ENCODE data around the gene PDE9A.

PDE9A gene

DNA sequence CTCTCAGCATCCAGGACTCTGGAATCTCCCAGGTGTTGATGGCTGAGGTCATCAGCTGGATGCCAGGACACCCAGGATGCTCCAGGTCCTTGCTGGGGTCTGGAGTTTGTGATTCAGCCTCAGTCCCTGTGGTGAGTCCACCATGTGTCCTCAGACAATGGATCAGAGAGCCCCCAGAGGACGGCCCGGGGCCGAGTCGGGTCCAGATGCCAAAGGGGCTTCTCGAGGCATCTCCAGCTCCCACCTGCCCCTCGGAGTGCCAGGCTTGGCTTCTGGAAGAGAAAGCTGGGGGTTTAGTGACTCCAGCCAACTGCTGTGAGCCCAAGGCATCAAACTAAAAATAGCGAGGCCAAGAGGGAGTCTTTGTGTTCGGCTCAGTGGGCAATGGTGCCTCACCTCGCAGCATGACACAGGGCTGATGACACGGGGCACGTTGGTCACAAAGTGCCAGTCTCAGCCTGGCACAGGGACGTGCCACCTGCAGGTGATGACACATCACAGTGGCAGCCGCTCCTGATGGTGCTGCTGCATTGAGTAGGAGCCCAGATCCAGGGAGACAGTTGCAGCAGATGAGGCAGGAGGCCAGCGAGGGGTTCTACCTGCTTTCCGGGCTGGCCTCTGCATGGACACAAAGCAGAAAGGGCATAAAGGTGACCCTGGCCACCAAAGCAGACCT, 10.6 kb downstream of the PDE9A start:
- Histone ChIP-seq H4K20me1 (ENCODE audit: insufficient read depth, low read length) (no peaks in the 10 kb centered on the region), H3K4me3 (ENCODE audit: low read length) (no peak overlapping the region), H3K9ac (ENCODE audit: low read length) (no peak overlapping the region), H3K79me2 (ENCODE audit: low read length) (no peaks in the 10 kb centered on the region), H3K9me3 (replicated peaks; ENCODE audit: insufficient read depth, low read length) (no peaks in the 10 kb centered on the region), H3K27me3 (replicated peaks; ENCODE audit: insufficient read depth, low read length) (peaks cover 99% of the 10 kb centered on the region), H3K9me2 (replicated peaks; ENCODE audit: insufficient read depth, low read length) (no peaks in the 10 kb centered on the region), H3K36me3 (replicated peaks; ENCODE audit: insufficient read depth, low read length) (no peaks in the 10 kb centered on the region), H3K4me2 (ENCODE audit: low read depth, low read length) (no peak overlapping the region), H3K4me1 (ENCODE audit: low read length) (no peaks in the 10 kb centered on the region), H3F3A (ENCODE audit: insufficient read depth, low read length) (no peaks in the 10 kb centered on the region), H3K27ac (ENCODE audit: low read length) (no peak overlapping the region), H2AFZ (ENCODE audit: low read length) (no peak overlapping the region)
- no peak for DNase-seq
- TF ChIP-seq EZH2 (optimal IDR thresholded peaks at IDR 0.05; ENCODE audit: low read depth, low read length) (no peak), CTCF (IDR thresholded peaks at IDR 0.05; ENCODE audit: low read length) (no peak), EZH2phosphoT487 (IDR thresholded peaks at IDR 0.05; ENCODE audit: low read length) (no peak)

- Histone ChIP-seq H3K27ac (ENCODE audit: low read length) (no peak overlapping the region), H3K27me3 (replicated peaks; ENCODE audit: insufficient read depth, low read length) (peaks cover 99% of the 10 kb centered on the region), H3K4me3 (ENCODE audit: low read length) (no peak overlapping the region), H3K79me2 (ENCODE audit: low read length) (no peaks in the 10 kb centered on the region), H3K9me2 (replicated peaks; ENCODE audit: insufficient read depth, low read length) (no peaks in the 10 kb centered on the region), H3K9ac (ENCODE audit: low read length) (no peak overlapping the region), H3K9me3 (replicated peaks; ENCODE audit: insufficient read depth, low read length) (no peaks in the 10 kb centered on the region), H3K4me1 (ENCODE audit: low read length) (no peaks in the 10 kb centered on the region), H4K20me1 (ENCODE audit: insufficient read depth, low read length) (no peaks in the 10 kb centered on the region), H3K4me2 (ENCODE audit: low read depth, low read length) (no peak overlapping the region), H3K36me3 (replicated peaks; ENCODE audit: insufficient read depth, low read length) (no peaks in the 10 kb centered on the region), H2AFZ (ENCODE audit: low read length) (no peak overlapping the region), H3F3A (ENCODE audit: insufficient read depth, low read length) (no peaks in the 10 kb centered on the region)
- DNase-seq = no peak
- TF ChIP-seq CTCF (IDR thresholded peaks at IDR 0.05; ENCODE audit: low read length) = no peak
- TF ChIP-seq EZH2phosphoT487 (IDR thresholded peaks at IDR 0.05; ENCODE audit: low read length) = no peak
- no peak for TF ChIP-seq EZH2 (optimal IDR thresholded peaks at IDR 0.05; ENCODE audit: low read depth, low read length)
Observed at GRCh38 chr21:42664614-42665013, 11.2 kb downstream of the PDE9A start.

DNA sequence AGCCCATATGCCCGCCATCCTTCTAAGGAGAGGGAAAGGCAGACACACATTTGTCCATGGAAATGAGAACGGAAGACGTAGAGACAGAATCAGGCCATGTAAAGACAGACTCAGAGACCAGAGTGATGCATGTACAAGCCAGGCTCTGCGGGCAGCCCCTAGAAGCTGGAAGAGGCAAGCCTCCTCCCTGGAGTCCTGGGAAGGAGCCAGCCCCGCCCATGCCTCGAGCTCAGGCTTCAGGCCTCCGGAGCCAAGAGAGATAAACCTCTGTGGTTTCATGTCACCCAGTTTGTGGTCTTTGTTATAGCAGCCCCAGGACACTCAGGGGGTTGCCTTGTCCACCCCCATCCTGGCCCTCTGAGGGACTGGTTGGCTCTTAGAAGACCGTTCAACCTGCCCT, 11.6 kb downstream of the PDE9A start:
- Histone ChIP-seq H3K4me3 (ENCODE audit: low read length) (no peak overlapping the region), H3K27ac (ENCODE audit: low read length) (no peak overlapping the region), H4K20me1 (ENCODE audit: insufficient read depth, low read length) (no peaks in the 10 kb centered on the region), H3K79me2 (ENCODE audit: low read length) (no peaks in the 10 kb centered on the region), H3K9me3 (replicated peaks; ENCODE audit: insufficient read depth, low read length) (no peaks in the 10 kb centered on the region), H3K9me2 (replicated peaks; ENCODE audit: insufficient read depth, low read length) (no peaks in the 10 kb centered on the region), H3F3A (ENCODE audit: insufficient read depth, low read length) (no peaks in the 10 kb centered on the region), H3K36me3 (replicated peaks; ENCODE audit: insufficient read depth, low read length) (no peaks in the 10 kb centered on the region), H3K4me1 (ENCODE audit: low read length) (no peaks in the 10 kb centered on the region), H3K9ac (ENCODE audit: low read length) (no peak overlapping the region), H3K27me3 (replicated peaks; ENCODE audit: insufficient read depth, low read length) (peaks cover 99% of the 10 kb centered on the region), H3K4me2 (ENCODE audit: low read depth, low read length) (no peak overlapping the region), H2AFZ (ENCODE audit: low read length) (no peak overlapping the region)
- TF ChIP-seq EZH2 (optimal IDR thresholded peaks at IDR 0.05; ENCODE audit: low read depth, low read length) (no peak), CTCF (IDR thresholded peaks at IDR 0.05; ENCODE audit: low read length) (no peak), EZH2phosphoT487 (IDR thresholded peaks at IDR 0.05; ENCODE audit: low read length) (no peak)
- DNase-seq = no peak
